HG03432 (cell line): Measurements from ENCODE around the gene SREBF2.

Experiments used
- ATAC-seq: cut with Tn5 transposase; IDR thresholded peaks from one replicate; pipeline ENCODE4 v1.9.1; 2021; ENCODE audit warnings: mild to moderate bottlenecking, moderate library complexity; ENCODE audit not compliant: unreplicated experiment

Gene SREBF2

DNA sequence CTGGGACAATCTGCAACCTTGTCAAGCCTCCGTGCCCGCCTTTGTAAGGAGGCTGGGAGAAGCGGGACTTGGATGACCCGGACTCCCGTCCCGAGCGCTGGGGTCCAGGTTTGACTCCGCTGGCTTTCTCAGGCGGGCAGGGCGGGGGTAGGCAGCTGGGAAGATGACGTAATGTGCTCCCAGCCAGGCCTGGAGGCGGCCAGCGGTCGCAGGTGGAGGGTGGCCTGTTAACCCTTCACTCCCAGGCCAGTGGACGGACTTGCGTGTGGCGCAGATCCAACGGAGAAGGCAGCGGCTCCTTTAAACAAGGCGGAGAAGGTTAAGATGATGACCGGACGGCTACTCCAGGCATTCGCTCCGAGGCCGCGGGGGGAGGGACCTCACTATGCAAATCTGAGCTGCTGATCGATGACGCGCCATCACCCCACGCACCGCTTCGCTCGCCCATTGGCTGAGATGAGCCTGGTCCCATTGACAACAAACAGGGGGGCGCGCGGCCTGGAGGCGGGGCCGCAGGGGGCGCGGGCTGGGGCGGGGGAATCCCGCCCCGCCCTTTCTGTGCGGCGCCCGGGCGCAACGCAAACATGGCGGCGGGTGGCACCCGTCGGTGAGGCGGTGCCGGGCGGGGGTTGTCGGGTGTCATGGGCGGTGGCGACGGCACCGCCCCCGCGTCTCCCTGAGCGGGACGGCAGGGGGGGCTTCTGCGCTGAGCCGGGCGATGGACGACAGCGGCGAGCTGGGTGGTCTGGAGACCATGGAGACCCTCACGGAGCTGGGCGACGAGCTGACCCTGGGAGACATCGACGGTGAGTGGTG, at the start of gene SREBF2:
SREBF2 (plus strand) TSS at position 553 of the 816 bp plus-strand sequence; CDS start at position 719, 166 bp downstream.
- peak; percentile 84 for ATAC-seq

DNA sequence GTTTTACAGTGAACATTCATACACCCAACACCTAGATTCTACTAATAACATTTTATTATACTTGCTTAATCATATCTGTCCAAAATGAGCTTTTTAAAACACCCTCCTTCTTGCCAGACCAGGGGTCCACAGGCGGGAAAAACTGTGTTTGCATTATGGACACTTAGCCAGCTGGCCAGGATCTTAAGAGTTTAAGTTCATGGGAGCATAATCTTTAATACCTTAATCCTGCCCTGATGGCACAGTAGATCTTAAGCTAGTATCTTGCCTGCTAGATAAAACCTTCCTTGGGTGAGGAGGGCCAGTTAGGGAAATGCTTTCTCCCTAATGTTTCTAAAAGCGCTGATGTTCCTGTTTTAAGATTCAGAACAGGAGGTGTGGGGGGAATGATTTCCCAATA, 45.6 kb upstream of the SREBF2 start:
- ATAC-seq: no peak

DNA sequence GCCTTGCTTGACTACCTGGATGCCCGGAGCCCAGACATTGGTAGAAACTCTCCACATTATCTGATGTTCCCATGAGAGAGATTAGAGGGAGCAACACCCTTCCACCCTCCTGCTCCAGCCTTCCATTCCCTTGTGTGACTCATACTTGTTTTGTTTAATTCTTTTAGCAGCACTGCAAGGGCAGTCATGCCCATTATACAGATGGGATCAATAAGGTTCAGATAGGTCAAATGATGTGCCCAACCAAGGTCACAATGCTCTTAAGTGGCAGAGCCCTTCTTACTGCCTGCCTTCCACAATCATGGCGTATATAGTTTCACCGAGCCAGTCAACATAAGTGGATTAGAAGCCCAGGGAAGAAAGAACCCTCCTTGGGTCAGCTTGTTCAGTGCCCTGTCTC, 39.0 kb upstream of the SREBF2 start:
- ATAC-seq: no peak

DNA sequence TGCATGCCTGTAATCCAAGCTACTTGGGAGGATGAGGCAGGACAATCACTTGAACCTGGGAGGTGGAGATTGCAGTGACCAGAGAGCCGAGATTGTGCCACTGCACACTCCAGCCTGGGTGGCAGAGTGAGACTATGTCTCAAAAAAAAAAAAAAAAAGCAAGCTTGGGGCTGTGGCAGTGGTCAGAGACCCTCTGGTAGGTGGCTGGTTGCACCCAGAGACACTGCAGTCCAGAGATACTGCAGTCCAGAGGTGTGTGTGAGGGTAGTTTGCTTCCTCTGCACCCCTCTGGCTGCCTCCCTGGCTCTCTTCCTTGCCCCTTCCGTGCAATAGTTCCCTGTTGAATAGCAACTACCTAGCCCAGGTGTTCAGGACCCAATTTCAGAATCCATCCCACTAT, 34.2 kb upstream of the SREBF2 start:
- no peak for ATAC-seq

DNA sequence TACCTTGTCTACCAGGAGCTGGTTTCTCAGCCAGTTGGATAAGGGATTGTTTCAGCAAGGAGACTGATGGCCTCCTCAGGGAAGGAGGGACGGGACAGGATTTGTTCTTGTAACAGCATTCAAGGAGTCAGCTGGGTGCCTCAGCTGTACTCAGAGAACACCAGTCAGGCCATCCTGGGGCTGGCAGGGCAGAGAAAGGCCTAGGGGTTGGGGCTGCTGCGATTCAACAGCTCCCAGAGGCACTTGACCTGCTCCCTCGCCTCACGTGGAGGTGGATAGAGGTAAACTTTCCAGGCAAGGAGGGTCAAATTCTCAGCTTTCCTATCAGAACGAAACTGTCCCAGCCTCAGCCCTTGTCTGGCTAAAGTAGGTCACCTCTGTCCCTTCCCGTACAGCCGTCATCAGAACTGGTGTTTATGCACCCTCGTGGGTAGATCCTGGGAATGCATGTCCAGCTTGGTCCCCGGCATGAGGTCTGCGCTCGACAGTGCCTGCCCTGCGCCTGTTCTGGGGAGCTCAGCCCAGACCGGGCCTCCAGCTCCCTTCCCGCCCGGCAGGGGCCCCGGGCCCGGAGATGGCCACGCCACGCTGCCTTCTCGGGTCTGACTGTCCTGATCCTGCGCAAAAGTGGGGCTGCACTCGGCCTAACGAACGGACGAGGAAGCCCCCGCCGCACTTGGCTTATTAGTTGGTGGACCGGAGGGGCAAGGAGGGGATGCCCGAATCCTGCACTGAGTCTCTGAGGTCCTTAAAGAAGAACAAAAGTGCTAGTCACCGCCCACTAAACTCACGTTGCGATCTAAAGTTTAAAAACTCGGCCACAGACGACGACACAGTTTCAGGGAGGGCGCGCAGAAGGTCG, 33.2 kb upstream of the SREBF2 start:
- ATAC-seq: peak; percentile 24

DNA sequence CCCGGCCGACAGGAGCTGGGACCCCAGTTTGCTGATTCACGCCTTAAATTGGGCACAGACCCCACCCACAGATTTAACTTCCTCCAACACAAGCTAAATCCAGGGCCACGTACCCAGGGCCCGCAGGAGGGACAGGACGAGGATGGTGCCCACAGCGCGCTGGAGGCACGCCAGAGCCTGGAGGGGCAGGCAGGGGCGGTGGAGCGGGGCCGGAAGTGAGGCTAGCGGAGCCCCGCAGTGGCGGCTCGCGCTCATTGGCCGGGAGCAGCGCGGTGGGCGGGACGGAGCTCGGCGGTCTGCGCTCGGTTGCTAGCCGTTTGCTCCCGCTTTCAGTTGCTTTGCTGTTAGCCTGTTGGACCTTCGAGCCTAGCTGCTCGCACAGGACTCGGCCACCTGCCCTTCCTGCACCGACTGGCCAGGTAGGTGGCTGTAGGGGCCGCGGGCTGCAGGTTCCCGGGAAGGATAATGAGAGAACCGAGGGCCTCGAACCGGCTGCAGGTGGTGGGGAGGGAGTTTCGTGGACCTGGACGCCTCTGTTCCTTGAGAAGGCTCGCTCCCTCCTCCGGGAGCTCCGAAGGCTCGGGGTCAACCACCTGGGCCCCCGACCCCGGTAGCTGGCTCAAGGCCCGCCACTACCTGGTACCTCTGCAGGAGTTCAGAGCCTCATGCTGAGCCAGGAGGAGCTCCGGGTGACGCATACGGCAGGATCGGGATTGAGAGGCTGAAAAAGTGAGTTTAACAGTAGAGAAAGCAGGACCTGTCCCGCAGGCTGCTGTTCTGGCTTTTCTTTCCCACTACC, 32.4 kb upstream of the SREBF2 start, which contains the start of gene CCDC134:
CCDC134 (plus strand) TSS at position 332 of the 799 bp plus-strand sequence. CDS start 8,212 bp downstream, outside the sequence.
- ATAC-seq: peak; percentile 94

DNA sequence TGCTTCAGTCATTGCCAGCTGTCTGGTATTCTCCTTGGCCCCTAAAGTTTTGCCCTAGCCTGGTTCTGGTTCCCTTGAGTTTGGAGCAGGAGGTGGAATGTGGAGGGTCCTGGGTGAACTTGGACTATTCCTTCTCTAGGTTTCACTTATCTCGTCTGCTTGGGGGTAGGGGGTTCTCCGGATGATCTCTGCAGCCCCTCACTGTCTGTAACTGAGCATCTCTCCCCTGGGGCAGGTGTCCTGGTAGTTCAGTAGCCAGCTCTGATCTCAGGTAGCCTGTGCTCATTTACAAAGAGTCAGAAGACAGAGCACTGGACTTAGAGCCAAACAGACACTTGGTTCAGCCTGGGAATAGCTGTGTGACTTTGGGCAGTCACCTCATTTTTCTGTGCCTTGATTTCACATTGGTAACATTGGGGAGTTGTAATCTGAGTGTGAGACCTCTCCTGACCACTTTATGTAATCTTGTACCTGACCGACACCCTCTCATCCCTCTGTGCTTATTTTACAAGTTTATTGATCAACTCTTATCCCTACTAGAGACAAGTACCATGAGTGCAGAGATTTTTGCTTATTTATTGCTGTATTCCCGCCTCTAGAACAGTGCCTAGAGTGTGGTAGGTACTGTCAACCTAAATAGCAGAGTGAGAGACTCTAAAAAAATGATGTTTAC, 31.6 kb upstream of the SREBF2 start:
- ATAC-seq: no peak

DNA sequence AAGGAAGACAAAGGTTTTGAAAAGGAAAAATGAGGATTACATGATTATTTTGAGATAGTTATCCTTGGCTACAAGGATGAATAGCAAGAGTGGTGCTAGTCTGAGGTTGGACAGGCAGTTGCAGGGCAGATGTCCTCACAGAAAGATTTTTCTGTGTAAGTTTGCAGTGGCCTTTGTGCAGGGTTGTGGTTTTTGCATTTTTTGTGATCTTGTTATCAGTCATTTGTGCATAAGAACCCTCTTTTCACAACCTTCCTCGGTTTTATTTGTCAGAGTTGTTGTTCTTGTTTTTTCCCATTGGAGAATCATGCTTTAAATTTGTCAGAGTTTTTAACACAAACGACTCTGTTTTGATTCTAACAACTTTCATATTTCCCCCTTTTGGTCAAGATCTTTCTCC, 31.0 kb upstream of the SREBF2 start:
- ATAC-seq: no peak

DNA sequence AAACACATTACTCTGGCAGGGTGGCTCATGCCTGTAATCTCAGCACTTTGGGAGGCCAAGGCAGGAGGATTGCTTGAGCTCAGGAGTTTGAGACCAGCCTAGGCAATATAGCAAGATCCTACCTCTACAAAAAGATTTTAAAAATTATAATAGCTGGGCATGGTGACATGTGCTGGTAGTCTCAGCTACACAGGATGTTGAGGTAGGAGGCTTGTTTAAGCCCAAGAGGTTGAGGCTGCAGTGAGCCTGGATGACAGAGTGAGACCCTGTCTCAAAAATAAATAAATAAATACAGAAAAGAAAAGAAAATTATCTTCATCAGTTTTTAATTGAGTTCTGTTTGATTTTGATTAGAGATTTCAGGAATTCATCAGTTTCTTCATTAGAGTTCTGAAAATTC, 27.3 kb upstream of the SREBF2 start:
- no peak for ATAC-seq

DNA sequence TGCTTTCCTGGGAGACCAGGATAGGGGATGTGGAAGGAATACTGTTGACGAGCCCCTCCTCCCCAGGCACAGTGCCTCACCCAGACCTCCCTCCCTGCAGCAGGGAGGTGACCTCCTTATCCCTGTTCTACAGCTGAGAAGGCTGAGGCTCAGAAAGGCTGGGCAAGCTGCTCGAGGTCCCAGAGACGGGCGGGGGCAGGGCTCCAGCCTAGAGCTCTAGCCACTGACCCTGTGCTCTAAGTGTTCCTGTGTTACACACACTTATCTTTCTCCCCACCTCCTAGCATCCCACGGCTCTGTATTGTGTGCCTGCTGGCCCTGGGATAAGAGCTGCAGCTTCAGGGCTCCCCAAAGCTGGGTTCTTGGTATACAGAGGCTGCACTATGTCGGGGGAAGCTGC, 24.5 kb upstream of the SREBF2 start:
- no peak for ATAC-seq

DNA sequence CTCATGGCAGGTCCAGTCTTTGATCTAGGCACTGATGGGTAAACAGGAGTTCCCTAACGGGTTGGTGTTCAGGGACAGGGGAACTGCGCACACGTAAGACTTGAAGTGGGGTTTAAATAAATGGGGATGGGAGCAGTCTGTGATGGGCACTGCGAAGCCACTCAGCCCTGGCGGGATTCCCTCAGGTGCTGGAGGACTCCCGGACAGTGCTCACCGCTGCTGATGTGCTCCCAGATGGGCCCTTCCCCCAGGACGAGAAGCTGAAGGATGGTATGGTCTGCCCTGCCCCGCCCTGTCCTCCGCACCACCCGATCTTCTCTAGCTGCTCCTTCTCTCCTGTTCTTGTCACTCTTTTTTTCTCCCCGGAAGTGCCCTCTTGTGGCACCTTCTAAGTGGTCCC, 22.9 kb upstream of the SREBF2 start:
- ATAC-seq: no peak

DNA sequence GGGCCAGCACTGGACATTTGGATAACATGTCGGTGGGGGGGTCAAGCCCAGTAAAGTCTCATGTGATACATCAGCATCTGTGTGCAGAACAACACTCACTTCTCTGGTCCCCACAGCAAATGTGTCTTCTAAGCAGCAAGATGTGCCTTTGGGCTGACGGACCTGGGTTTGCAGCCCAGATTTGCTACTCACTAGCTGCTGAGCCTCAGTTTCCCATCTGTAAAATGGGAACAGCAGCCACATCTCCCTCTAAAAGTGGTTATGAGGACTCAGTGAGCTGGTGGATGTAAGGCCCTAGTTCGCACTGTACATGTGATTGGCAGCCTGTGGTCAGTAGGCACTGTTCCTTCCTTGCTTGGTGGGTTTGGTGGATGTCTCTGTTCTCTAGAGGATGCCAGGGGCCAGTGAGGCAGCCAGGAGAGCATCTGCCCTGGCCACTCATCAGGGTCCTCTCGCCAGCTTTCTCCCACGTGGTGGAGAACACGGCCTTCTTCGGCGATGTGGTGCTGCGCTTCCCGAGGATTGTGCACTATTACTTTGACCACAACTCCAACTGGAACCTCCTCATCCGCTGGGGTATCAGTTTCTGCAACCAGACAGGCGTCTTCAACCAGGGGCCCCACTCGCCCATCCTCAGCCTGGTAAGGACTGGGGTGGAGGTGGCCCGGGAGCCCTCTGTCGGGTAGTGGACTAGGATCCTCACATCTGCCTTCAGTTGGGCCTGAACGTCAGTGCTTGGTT, 19.9 kb upstream of the SREBF2 start:
- ATAC-seq: no peak

DNA sequence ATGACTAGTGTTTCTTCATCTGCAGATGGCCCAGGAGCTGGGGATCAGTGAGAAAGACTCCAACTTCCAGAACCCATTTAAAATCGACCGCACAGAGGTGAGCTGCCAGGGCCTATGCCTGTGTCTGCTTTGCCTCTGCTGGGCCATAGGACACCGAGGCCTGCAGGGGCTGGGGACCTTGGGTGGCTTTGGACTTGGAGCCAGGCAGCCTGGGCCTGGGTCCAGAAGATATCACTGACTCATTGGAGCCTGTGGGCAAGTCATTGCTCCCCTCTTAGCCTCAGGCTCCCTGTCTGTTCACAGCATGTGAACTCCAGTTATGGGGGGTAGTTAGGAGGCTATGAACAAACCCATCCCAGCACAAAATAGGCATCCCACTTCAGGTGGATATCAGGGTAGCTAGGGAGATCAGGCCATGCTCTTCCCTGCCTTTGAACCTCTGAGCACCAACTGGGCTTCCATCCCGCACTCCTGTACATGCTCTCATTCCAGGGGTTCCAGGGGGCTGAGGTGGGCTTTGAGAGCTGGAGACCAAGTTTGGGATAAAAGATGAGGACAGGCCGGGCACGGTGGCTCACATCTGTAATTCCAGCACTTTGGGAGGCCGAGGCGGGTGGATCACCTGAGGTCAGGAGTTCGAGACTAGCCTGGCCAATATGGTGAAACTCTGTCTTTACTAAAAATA, 19.0 kb upstream of the SREBF2 start:
- ATAC-seq: no peak

DNA sequence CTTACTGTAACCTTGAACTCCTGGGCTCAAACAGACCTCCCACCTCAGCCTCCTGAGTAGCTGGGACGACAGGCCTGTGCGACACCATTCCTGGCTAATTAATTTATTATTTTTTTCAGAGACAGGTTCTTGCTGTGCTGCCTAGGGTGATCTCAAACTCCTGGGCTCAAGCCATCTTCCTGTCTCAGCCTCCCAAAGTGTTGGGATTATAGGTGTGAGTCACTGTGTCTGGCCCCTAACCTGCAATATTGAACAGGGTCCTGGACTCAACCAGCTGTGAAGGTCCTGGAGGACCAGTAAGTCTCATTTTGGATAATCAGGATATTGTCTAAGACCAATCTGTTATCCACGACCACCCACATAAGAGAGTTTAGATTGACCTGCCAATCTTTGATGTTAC, 17.2 kb upstream of the SREBF2 start:
- ATAC-seq: no peak

DNA sequence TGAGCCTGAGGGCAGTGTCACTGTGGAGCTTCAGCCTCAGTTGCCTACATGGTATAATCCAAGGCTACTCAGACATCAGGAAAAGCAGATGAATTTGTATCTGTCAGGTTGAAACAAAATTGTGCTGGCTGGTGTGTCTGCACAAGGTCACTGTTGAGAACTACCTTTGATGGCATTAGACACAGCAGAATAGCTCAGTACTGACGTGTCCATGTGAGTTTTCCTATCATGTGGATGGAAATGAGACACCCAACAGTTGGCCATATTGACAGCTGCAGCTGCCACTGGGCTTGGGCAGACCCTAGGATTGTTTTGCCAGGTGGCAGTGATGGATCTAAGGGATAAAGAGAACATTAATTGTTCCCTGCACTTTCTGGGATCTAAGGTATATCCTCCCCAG, 16.7 kb upstream of the SREBF2 start:
- ATAC-seq: no peak

DNA sequence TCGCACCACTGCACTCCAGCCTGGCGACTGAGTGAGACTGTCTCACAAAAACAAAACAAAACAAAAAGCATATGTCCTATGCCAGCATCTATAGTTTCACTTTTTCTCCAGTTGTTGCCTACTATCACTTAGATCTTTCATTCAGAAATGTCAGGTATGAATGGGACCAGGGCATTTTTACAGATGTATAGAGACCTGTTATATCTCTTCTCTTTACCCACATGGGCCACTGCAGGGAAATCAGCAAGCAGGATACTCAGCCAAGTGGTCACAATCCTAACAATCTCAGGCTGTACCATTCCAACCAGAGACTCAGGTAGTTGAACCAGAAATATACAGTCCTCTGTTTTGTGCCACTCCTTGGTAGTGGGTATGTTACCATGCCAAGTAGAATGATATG, 16.0 kb upstream of the SREBF2 start:
- no peak for ATAC-seq

DNA sequence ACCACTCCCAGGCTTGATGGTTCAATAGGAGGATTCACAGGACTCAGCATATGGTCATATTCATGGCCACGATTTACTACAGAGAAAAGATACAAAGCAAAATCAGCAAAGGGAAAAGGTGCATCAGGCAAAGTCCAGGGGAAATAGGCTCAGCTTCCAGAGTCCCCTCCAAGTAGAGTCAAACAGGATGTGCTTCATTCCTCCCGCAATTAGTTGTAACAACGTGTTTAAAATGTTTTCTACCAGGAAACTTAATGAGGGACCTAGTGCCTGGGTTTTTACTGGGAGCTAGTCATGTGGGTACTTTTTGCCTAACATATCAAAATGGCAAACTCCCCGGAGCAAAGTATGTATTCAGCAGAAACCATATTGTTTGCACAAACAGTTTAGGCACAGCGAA, 14.9 kb upstream of the SREBF2 start:
- no peak for ATAC-seq

DNA sequence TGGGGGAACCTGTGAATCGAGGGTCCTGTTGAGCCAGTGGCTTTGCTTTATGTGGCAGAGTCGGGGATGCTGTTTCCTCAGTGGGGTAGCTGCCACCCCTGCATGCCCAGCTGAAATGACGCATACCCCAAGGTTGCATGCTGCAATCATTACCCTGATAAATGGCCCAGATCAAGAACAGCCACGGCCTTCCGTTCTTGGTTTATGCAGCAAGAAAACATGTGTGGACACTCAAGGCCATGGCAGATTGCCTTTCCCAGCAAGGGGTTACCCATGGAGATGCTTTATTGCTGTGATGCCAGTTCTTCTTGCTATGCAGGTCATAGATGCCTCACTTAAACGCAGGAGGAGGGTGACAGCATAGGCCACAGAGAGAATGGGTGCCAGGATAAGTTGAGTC, 14.3 kb upstream of the SREBF2 start:
- no peak for ATAC-seq

DNA sequence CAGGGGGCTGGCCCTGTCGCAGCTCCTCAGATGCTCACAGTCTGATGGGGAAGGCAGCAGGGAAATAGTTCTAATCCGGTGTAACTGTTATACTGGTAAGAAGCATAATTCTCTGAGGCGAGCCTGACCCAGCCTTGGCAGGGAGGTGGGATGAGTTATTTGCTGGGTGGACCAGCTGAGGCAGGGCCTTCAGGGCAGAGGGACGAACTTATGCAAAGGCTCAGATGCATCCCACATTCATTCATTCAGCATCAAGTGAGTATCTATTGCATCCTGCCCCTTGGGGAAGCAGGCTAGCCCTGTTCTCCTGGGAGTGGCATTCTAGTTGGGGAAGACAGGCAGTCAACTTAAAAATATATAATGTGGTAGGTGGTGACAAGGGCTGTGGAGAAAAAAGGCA, 13.6 kb upstream of the SREBF2 start:
- ATAC-seq: no peak
